ENCODE results near the gene RETN.
"Not testable (repeated sequence)": the region's sequence is repeated elsewhere in the genome, so short reads cannot be mapped to it uniquely, and the experiment has no call there.

RETN gene

GRCh38 chr19:7640803-7641202, 28.0 kb upstream of the RETN start:
- no peak for DNase-seq
- H3K4me1 ChIP-seq: peaks cover 0 to 11% (median 1%) of the 10 kb centered on the region in 4 donors
- H3K36me3 ChIP-seq: peaks cover 0 to 14% (median 0%) of the 10 kb centered on the region in 3 donors

GRCh38 chr19:7641290-7642276, 27.3 kb upstream of the RETN start:
- no peak for DNase-seq
- peaks cover 0 to 21% (median 0%) of the 10 kb centered on the region in 3 donors for H3K36me3 ChIP-seq
- no peak for TF ChIP-seq CTCF (IDR thresholded peaks at IDR 0.05)
- peaks cover 0 to 64% of the 10 kb centered on the region in 2 donors for H3K27me3 ChIP-seq
- intact Hi-C loops (cut with DNase I; ENCODE audit: low total_unique reads): loop anchor here (10.0 kb wide), 1 partner anchor 153 kb away; no protein-coding TSS in a partner anchor
- peaks cover 0 to 5% (median 1%) of the 10 kb centered on the region in 4 donors for H3K4me1 ChIP-seq
- H3K4me3 ChIP-seq: no peak overlapping the region
- no peaks in the 10 kb centered on the region for H3K9me3 ChIP-seq
- H3K27ac ChIP-seq: no peak overlapping the region

More at GRCh38 chr19:7640803-7641202, 28.0 kb upstream of the RETN start:
- no peak for TF ChIP-seq CTCF (IDR thresholded peaks at IDR 0.05)
- Histone ChIP-seq H3K9me3 (no peaks in the 10 kb centered on the region), H3K27ac (no peak overlapping the region), H3K4me3 (no peak overlapping the region), H3K27me3 (peaks cover 0 to 63% of the 10 kb centered on the region in 2 donors)
- intact Hi-C loops (cut with DNase I; ENCODE audit: low total_unique reads): loop anchor here (10.0 kb wide), 1 partner anchor 154 kb away; no protein-coding TSS in a partner anchor

DNA sequence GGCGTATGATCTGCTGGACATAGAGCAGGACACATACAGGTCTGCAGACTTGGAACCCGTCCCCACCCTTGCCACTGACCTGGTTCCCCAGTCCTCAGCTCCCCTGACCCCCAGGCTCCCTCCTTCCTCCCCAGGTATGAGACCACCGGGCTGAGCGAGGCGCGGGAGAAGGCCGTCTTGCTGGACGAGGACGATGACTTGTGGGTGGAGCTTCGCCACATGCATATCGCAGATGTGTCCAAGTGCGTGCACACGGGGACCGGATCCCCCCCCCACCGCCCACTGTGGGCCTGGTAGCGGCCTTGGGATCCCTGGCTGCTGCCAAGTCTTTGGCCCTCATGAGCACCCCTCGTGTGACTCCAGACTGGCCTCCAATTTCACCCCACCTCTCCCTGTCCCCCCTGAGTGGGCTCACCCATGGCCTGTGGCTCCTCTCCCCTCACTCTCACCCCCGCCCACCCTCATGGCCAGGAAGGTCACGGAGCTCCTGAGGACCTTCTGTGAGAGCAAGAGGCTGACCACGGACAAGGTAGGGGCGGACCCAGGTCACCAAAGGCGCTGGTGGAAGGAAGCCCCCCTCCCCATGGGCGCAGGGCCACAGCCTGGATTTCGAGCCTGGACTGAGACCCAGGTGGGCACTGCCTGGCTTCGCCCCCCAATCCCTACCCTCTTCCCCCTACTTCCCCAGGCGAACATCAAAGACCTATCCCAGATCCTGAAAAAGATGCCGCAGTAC, 26.4 kb upstream of the RETN start:
- Histone ChIP-seq H3K36me3 (peaks cover 0 to 27% (median 0%) of the 10 kb centered on the region in 3 donors), H3K27me3 (peaks cover 0 to 64% of the 10 kb centered on the region in 2 donors), H3K4me3 (no peak overlapping the region), H3K9me3 (no peaks in the 10 kb centered on the region), H3K4me1 (no peaks in the 10 kb centered on the region), H3K27ac (no peak overlapping the region)
- DNase-seq: no peak
- intact Hi-C loops (cut with DNase I; ENCODE audit: low total_unique reads): loop anchor here (10.0 kb wide), 1 partner anchor 152 kb away; no protein-coding TSS in a partner anchor
- TF ChIP-seq CTCF (IDR thresholded peaks at IDR 0.05): no peak

DNA sequence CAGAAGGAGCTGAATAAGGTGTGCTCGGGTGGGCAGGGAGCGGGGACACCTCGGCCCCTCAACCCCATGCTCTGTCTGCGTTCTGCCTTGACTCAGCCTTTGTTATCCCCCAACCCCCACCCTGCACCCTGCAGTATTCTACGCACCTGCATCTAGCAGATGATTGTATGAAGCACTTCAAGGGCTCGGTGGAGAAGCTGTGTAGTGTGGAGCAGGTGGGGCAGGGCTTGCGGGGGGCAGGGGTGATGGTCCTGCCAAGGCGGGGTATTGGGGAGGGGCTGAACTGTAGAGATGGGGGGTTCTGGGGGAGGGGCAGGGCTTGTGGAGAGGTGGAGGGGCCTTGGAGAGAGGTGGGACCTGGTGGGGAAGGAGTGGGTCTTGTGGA, 25.8 kb upstream of the RETN start:
- Histone ChIP-seq H3K4me3 (no peak overlapping the region), H3K27ac (no peak overlapping the region), H3K9me3 (no peaks in the 10 kb centered on the region), H3K4me1 (no peaks in the 10 kb centered on the region), H3K36me3 (peaks cover 0 to 31% (median 0%) of the 10 kb centered on the region in 3 donors), H3K27me3 (peaks cover 0 to 63% of the 10 kb centered on the region in 2 donors)
- intact Hi-C loops (cut with DNase I; ENCODE audit: low total_unique reads): loop anchor here (10.0 kb wide), 1 partner anchor 152 kb away; no protein-coding TSS in a partner anchor
- DNase-seq: no peak
- TF ChIP-seq CTCF (IDR thresholded peaks at IDR 0.05): no peak

GRCh38 chr19:7643629-7644549, 25.0 kb upstream of the RETN start:
- not testable (repeated sequence) for H3K27ac ChIP-seq

More at GRCh38 chr19:7643629-7644549, 25.0 kb upstream of the RETN start:
- DNase-seq, H3K4me3 ChIP-seq, H3K9me3 ChIP-seq, H3K4me1 ChIP-seq: not testable (repeated sequence)
- H3K36me3 ChIP-seq: peaks cover 0 to 31% (median 0%) of the 10 kb centered on the region in 3 donors
- intact Hi-C loops (cut with DNase I; ENCODE audit: low total_unique reads): loop anchor here (10.0 kb wide), 1 partner anchor 151 kb away; no protein-coding TSS in a partner anchor
- peaks cover 0 to 60% of the 10 kb centered on the region in 2 donors for H3K27me3 ChIP-seq
